ENCODE results near the gene SRPK1. TPM values are rescaled to one million over a fixed set of nuclear protein-coding genes. Genes with fewer than 3 reads are reported as not detected.

The SRPK1 gene
- total RNA-seq, 2 donors from 2014 or later: 13.8 to 51.6 TPM

DNA sequence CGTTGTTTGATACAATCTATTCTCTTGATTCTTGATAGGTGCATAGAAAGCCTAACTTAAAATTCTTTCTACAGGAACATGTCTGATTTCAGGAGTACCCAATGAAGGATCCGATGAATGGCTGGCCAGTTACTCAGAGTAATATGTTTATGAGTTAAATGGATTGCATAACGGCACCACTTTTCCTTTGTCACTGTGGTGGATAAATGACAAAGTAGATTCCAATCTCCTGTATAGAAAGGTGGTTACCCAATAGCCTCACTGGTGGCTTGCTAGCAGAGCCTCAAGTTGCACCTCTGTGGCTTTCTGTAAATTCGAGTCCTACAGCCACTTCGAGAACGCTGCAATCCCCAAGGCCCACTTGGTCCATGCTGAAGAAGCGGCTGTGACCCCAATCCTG, 87.4 kb downstream of the SRPK1 start:
- TF ChIP-seq, protein P1, sequence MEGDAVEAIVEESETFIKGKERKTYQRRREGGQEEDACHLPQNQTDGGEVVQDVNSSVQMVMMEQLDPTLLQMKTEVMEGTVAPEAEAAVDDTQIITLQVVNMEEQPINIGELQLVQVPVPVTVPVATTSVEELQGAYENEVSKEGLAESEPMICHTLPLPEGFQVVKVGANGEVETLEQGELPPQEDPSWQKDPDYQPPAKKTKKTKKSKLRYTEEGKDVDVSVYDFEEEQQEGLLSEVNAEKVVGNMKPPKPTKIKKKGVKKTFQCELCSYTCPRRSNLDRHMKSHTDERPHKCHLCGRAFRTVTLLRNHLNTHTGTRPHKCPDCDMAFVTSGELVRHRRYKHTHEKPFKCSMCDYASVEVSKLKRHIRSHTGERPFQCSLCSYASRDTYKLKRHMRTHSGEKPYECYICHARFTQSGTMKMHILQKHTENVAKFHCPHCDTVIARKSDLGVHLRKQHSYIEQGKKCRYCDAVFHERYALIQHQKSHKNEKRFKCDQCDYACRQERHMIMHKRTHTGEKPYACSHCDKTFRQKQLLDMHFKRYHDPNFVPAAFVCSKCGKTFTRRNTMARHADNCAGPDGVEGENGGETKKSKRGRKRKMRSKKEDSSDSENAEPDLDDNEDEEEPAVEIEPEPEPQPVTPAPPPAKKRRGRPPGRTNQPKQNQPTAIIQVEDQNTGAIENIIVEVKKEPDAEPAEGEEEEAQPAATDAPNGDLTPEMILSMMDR (IDR thresholded peaks at IDR 0.05): no peak
- H3K9me3 ChIP-seq: no peaks in the 10 kb centered on the region
- no peak overlapping the region for H3K4me3 ChIP-seq
- peaks cover 5% of the 10 kb centered on the region for H3K36me3 ChIP-seq
- no peak for DNase-seq (ENCODE audit: low spot score)
- no peak overlapping the region for H3K27ac ChIP-seq
- H3K27me3 ChIP-seq (replicated peaks; ENCODE audit: insufficient read depth): no peaks in the 10 kb centered on the region
- no peak for ATAC-seq (ENCODE audit: insufficient number of reproducible peaks, low FRiP score, low read depth)
- no peaks in the 10 kb centered on the region for H3K4me1 ChIP-seq (ENCODE audit: control insufficient read depth in 1 of 2, low read depth in 2 of 2)

DNA sequence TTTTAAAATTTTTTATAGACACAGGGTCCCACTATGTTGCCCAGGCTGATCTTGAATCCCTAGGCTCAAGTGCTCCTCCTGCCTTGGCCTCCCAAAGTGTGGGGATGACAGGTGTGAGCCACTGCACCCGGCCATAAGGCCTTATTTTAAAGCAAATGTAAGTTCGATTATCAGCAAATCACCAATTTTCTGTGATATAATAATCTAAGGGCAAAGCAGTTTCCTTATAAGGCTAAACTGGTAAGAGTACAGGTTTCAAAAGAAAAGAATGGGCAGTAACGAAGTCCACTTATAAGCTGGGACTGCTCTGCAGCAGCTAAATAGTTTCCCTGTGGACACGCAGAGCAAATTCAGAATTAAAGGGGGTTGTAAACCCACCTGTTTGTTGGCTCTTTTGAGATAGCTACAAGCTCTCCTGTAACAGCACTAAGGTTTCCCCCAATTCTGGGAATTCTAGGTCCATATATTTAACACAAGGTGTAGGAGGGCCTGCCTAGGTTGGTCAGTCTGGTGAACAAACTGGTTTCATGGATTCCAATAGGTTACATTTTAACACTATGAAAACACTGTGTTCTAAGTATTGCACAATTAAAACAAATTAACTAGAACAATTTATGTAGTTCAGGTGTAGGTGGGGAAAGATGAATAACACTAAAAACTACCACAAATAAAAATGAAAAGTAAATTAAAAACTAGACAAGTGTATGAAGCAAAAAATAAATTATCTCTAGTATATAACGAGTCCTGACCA, 89.5 kb downstream of the SRPK1 start:
- TF ChIP-seq, protein P1 (IDR thresholded peaks at IDR 0.05): no peak
- Histone ChIP-seq H3K27me3 (replicated peaks; ENCODE audit: insufficient read depth) (no peaks in the 10 kb centered on the region), H3K4me3 (no peak overlapping the region), H3K27ac (no peak overlapping the region), H3K36me3 (peaks cover 2% of the 10 kb centered on the region), H3K9me3 (no peaks in the 10 kb centered on the region), H3K4me1 (ENCODE audit: control insufficient read depth in 1 of 2, low read depth in 2 of 2) (no peaks in the 10 kb centered on the region)
- DNase-seq (ENCODE audit: low spot score): no peak
- no peak for ATAC-seq (ENCODE audit: insufficient number of reproducible peaks, low FRiP score, low read depth)

DNA sequence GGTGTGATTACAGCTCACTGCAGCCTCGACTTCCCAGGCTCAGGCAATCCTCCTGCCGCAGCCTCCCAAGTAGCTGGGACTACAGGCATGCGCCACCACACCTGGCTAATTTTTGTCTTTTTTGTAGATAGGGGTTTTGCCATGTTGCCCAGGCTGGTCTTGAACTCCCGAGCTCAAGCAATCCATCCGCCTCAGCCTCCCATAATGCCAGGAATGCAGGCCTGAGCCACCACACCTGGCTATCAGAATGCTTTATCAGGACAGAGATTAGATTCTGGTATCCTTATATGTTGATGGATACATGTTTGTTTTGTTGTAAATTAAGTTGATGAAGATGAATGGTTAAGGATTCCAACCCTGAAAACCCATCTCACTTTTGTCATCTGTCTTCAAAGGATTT, 91.6 kb downstream of the SRPK1 start:
- ATAC-seq (ENCODE audit: insufficient number of reproducible peaks, low FRiP score, low read depth) (no peak), DNase-seq (ENCODE audit: low spot score) (no peak)
- Histone ChIP-seq H3K9me3 (no peaks in the 10 kb centered on the region), H3K36me3 (peaks cover 2% of the 10 kb centered on the region), H3K27ac (no peak overlapping the region), H3K4me3 (no peak overlapping the region), H3K4me1 (ENCODE audit: control insufficient read depth in 1 of 2, low read depth in 2 of 2) (no peaks in the 10 kb centered on the region), H3K27me3 (replicated peaks; ENCODE audit: insufficient read depth) (no peaks in the 10 kb centered on the region)
- TF ChIP-seq, protein P1 (IDR thresholded peaks at IDR 0.05): no peak

DNA sequence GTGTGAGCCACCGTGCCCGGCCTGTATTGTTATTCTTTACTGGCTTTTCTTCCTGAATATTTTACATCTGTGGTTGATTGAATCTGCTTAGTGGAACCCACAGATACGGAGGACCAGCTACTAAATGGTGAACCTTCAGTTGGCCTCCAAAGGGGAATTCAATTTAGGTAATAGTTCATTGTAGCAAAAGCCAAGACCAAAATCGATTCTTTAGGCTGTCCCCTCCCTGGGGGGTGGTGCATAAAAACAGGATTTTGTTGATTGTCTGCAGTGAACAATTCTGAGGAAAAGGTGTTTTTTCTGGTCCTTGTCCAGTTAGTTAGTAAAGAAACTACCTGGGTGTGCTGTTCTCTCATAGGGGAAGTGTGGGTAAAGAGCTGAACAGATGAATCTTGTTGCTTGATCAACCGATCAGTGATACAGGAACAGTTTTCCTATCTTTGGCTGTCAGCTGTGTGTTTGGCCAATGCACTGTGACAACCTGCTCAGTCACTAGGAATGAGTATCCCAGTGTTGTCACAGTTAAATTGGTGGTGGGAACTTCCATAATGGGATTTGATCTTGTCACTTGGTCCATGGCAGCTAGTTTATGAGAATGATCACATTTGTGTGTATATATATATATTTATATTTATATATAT, 96.2 kb downstream of the SRPK1 start:
- H3K36me3 ChIP-seq: no peaks in the 10 kb centered on the region
- H3K4me3 ChIP-seq: no peak overlapping the region
- no peaks in the 10 kb centered on the region for H3K9me3 ChIP-seq
- H3K4me1 ChIP-seq (ENCODE audit: control insufficient read depth in 1 of 2, low read depth in 2 of 2): no peaks in the 10 kb centered on the region
- no peak overlapping the region for H3K27ac ChIP-seq
- ATAC-seq (ENCODE audit: insufficient number of reproducible peaks, low FRiP score, low read depth) (no peak), DNase-seq (ENCODE audit: low spot score) (no peak)
- H3K27me3 ChIP-seq (replicated peaks; ENCODE audit: insufficient read depth): no peaks in the 10 kb centered on the region
- TF ChIP-seq, protein P1 (IDR thresholded peaks at IDR 0.05): no peak

DNA sequence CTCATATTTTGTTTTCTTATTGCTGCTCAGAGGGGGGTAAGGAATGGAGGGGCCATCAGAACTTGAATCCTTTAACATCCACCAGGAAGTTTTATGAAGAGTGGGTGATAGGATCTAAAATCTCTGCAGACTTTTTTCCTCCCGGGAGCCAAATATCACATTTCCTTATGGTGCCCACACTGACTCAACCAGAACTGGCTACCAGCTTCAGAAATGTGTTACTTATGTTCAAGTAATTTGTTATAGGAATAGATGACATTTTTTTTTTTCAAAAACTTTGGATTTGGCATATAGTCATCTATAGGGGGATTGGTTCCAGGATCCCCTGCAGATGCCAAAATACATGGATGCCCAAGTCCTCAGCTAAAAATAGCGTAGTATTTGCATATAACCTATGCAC, 97.3 kb downstream of the SRPK1 start:
- Histone ChIP-seq H3K9me3 (no peaks in the 10 kb centered on the region), H3K4me3 (no peak overlapping the region), H3K4me1 (ENCODE audit: control insufficient read depth in 1 of 2, low read depth in 2 of 2) (no peaks in the 10 kb centered on the region), H3K27ac (no peak overlapping the region), H3K27me3 (replicated peaks; ENCODE audit: insufficient read depth) (no peaks in the 10 kb centered on the region), H3K36me3 (no peaks in the 10 kb centered on the region)
- ATAC-seq (ENCODE audit: insufficient number of reproducible peaks, low FRiP score, low read depth) (no peak), DNase-seq (ENCODE audit: low spot score) (no peak)
- TF ChIP-seq, protein P1 (IDR thresholded peaks at IDR 0.05): no peak

All from thoracic aorta (tissue), 2 donors.